MM.1S (cell line): ENCODE data around the gene ARHGEF6.

Experiments used
- DNase-seq: peaks from one replicate; pipeline ENCODE4 v3.0.0-alpha.2; 2015
- H2AFZ ChIP-seq: fragments of 300-600 bp; sonication (generic); 2 replicates; pipeline ENCODE4 v1.6.0; 2016; ENCODE audit warnings: antibody characterized with exemption, low read length
- H3F3A ChIP-seq: fragments of 300-600 bp; sonication (generic); 2 replicates; pipeline ENCODE4 v1.6.1; 2016; ENCODE audit warnings: mild to moderate bottlenecking, antibody characterized with exemption, low read length, moderate library complexity, mixed read lengths; ENCODE audit not compliant: insufficient read depth
- H3K27ac ChIP-seq: fragments of 300-600 bp; sonication (generic); 2 replicates; pipeline ENCODE4 v1.5.1; 2016; ENCODE audit warnings: mild to moderate bottlenecking, low read length
- H3K27me3 ChIP-seq: fragments of 300-600 bp; sonication (generic); replicated peaks from 2 replicates; pipeline ENCODE4 v1.6.0; 2016; ENCODE audit warnings: low read length; ENCODE audit not compliant: insufficient read depth
- H3K36me3 ChIP-seq: fragments of 300-600 bp; sonication (generic); replicated peaks from 2 replicates; pipeline ENCODE4 v1.6.1; 2016; ENCODE audit warnings: mild to moderate bottlenecking, low read length, mixed read lengths; ENCODE audit not compliant: insufficient read depth
- H3K4me1 ChIP-seq: fragments of 300-600 bp; sonication (generic); 2 replicates; pipeline ENCODE4 v1.6.1; 2016; ENCODE audit warnings: low read length, mixed read lengths
- H3K4me2 ChIP-seq: fragments of 300-600 bp; sonication (generic); 2 replicates; pipeline ENCODE4 v1.6.0; 2016; ENCODE audit warnings: low read depth, low read length
- H3K4me3 ChIP-seq: fragments of 300-600 bp; sonication (generic); 2 replicates; pipeline ENCODE4 v1.5.1; 2016; ENCODE audit warnings: low read length, mixed read lengths
- H3K79me2 ChIP-seq: fragments of 300-600 bp; sonication (generic); 2 replicates; pipeline ENCODE4 v1.6.1; 2016; ENCODE audit warnings: mixed run types, low read length, mixed read lengths
- H3K9ac ChIP-seq: fragments of 300-600 bp; sonication (generic); 2 replicates; pipeline ENCODE4 v1.6.1; 2016; ENCODE audit warnings: low read length, mixed read lengths
- H3K9me2 ChIP-seq: fragments of 300-600 bp; sonication (generic); replicated peaks from 2 replicates; pipeline ENCODE4 v1.6.1; 2016; ENCODE audit warnings: mild to moderate bottlenecking, low read length, mixed read lengths; ENCODE audit not compliant: insufficient read depth
- H3K9me3 ChIP-seq: fragments of 300-600 bp; sonication (generic); replicated peaks from 2 replicates; pipeline ENCODE4 v1.6.1; 2016; ENCODE audit warnings: mild to moderate bottlenecking, low read length, mixed read lengths; ENCODE audit not compliant: insufficient read depth
- H4K20me1 ChIP-seq: fragments of 300-600 bp; sonication (generic); 2 replicates; pipeline ENCODE4 v1.6.1; 2016; ENCODE audit warnings: mild to moderate bottlenecking, low read length, moderate library complexity, mixed read lengths; ENCODE audit not compliant: insufficient read depth
- CTCF ChIP-seq: fragments of 300-600 bp; sonication (generic); IDR thresholded peaks from 2 replicates; pipeline ENCODE4 v1.5.1; 2016; ENCODE audit warnings: antibody characterized with exemption, low read length, mixed read lengths
- EZH2 ChIP-seq: fragments of 300-600 bp; sonication (generic); optimal IDR thresholded peaks from 2 replicates; pipeline ENCODE3; 2017; ENCODE audit warnings: low read depth, mild to moderate bottlenecking, antibody characterized with exemption, low read length, mixed read lengths
- EZH2phosphoT487 ChIP-seq: fragments of 300-600 bp; sonication (generic); IDR thresholded peaks from 2 replicates; pipeline ENCODE4 v1.6.1; 2018; ENCODE audit warnings: antibody characterized with exemption, low read length

Gene ARHGEF6

GRCh38 chrX:136659174-136659573 lies 121.6 kb downstream of the ARHGEF6 start:
- no peaks in the 10 kb centered on the region for H3K9me2 ChIP-seq
- no peak overlapping the region for H2AFZ ChIP-seq
- TF ChIP-seq CTCF: no peak
- TF ChIP-seq EZH2phosphoT487: no peak
- TF ChIP-seq EZH2: no peak
- no peaks in the 10 kb centered on the region for H3K27me3 ChIP-seq
- no peaks in the 10 kb centered on the region for H3K79me2 ChIP-seq
- H3K9ac ChIP-seq: no peak overlapping the region
- H3K4me2 ChIP-seq: no peak overlapping the region
- H3K9me3 ChIP-seq: no peaks in the 10 kb centered on the region
- no peaks in the 10 kb centered on the region for H4K20me1 ChIP-seq
- H3F3A ChIP-seq: peaks cover under 1% of the 10 kb centered on the region; the same call in 1 of the 2 replicates
- no peak overlapping the region for H3K27ac ChIP-seq
- H3K36me3 ChIP-seq: no peaks in the 10 kb centered on the region
- H3K4me3 ChIP-seq: no peak overlapping the region
- DNase-seq: no peak
- H3K4me1 ChIP-seq: peaks cover 13% of the 10 kb centered on the region

GRCh38 chrX:136658151-136658550 lies 122.6 kb downstream of the ARHGEF6 start:
- no peaks in the 10 kb centered on the region for H3K36me3 ChIP-seq
- H3K27ac ChIP-seq: no peak overlapping the region
- TF ChIP-seq EZH2 (no peak), CTCF (no peak)
- H3K4me2 ChIP-seq: no peak overlapping the region
- H3K79me2 ChIP-seq: no peaks in the 10 kb centered on the region
- no peak overlapping the region for H2AFZ ChIP-seq
- H3K4me1 ChIP-seq: peaks cover 8% of the 10 kb centered on the region
- no peak overlapping the region for H3K9ac ChIP-seq
- no peaks in the 10 kb centered on the region for H3K27me3 ChIP-seq
- H4K20me1 ChIP-seq: no peaks in the 10 kb centered on the region
- H3K9me2 ChIP-seq: no peaks in the 10 kb centered on the region
- H3F3A ChIP-seq: no peaks in the 10 kb centered on the region
- no peak for DNase-seq
- no peaks in the 10 kb centered on the region for H3K9me3 ChIP-seq
- H3K4me3 ChIP-seq: no peak overlapping the region

- H3K27me3 ChIP-seq: no peaks in the 10 kb centered on the region
- no peaks in the 10 kb centered on the region for H3K79me2 ChIP-seq
- no peaks in the 10 kb centered on the region for H3F3A ChIP-seq
- no peaks in the 10 kb centered on the region for H3K9me2 ChIP-seq
- TF ChIP-seq EZH2 (no peak), EZH2phosphoT487 (no peak), CTCF (no peak)
- no peak overlapping the region for H3K9ac ChIP-seq
- no peaks in the 10 kb centered on the region for H3K36me3 ChIP-seq
- H3K4me2 ChIP-seq: no peak overlapping the region
- H3K4me3 ChIP-seq: no peak overlapping the region
- no peak overlapping the region for H2AFZ ChIP-seq
- H4K20me1 ChIP-seq: no peaks in the 10 kb centered on the region
- DNase-seq: no peak
- H3K9me3 ChIP-seq: no peaks in the 10 kb centered on the region
- no peak overlapping the region for H3K27ac ChIP-seq
- H3K4me1 ChIP-seq: peaks cover 10% of the 10 kb centered on the region; the same call in 1 of the 2 replicates
Observed at GRCh38 chrX:136656361-136656964, 124.3 kb downstream of the ARHGEF6 start.
